LoVo (cell line): ENCODE results near the gene ATIC.

ENCODE experiments used
- DNase-seq: peaks from one replicate; pipeline ENCODE4 v3.0.0-alpha.2; 2016; ENCODE audit warnings: low spot score

Gene ATIC

GRCh38 chr2:215361211-215361875 is 49.5 kb downstream of the ATIC start:
- no peak for DNase-seq

- DNase-seq, result no peak
These were observed 50.2 kb downstream of the ATIC start for GRCh38 chr2:215361876-215362561.

DNA sequence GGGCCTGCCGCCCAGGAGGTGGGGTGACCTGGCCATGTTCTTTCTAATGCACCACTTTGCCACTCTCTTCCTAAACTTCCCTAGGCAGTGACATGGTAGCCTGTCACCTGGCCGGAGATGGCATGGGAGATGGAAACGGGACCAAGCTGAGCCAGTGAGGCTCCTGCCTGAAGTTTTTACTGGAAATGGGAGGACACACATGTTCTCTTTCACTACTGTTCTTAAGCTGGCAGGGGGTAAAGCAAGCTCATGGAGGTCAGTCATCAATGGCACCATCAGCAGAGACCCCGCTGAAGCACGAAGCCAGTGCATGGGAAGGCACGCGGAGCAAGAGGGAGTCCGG is 50.7 kb downstream of the ATIC start:
- DNase-seq, result no peak

DNA sequence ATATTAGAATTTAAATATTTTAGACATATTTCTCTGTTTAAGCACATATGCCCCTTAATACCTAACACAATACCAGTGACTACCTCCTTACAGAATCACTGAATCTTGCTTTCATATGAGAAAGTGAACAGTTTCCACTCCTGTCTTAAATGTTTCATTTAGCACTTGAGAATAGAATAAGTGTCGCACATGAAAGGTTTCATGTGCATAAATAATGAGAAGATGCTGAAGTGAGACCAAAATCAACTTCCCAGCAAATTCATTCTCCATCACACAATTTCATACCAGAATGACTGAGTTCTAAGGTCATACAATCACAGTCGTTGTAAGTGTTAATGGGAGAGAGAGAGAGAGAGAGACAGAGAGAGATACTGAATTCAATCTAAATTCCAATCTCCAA is 51.2 kb downstream of the ATIC start:
- DNase-seq, result no peak

DNA sequence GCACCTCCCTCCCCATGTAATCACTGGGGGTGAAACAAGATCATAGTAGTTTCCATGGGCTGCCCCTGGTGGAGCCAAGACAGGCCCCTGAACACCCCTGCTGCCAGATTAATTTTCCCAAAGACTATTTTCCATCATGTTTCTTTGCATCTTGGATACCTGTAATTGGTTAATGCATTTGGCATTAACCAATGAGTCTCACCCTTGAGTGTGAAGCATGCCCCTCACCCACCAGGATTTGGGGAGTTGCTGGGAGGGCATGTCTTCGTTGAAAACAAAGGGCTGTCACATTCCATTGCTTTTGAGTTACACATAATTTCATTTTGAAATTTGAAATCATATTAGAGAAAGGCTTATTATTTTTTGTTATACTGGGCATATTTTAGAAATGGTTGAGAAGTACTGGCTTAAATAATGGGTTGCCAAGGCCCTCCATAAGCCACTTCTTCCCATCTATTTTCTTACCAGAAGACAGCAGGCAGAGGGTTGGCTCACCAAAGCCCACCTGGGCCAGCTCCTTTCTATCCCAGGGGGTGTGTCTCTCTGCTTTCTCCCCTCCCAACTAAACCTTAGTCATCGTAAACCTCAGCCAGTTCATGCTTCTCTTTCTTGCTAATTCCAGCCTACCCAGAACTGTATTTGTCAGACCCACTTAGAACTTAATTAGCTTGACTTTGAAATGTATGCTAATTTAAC is 51.8 kb downstream of the ATIC start:
- DNase-seq, result no peak

- no peak for DNase-seq
These were observed 52.6 kb downstream of the ATIC start for GRCh38 chr2:215364157-215365155.

DNA sequence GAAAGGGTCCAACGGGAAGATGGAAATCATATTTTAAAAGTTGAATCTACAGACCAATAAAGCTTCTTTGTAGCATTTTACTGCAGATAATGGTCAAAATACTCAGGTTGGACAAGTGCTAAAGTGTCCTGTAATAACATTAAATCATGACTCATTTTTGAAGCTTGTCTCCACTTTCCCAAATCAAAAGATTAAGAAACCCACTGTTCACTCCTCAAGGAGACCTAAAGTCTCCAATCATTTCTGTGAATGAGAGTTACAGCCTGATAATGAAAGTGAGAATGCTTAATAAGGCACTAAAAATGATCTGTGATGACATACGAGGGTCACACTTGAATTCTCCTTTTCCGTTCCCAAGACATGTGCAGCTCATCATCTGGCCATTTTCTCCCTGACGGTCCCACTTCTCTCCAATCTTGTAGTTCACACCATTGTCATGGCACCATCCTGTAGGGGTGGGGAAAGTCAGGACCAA is 53.4 kb downstream of the ATIC start:
- DNase-seq, result no peak

DNA sequence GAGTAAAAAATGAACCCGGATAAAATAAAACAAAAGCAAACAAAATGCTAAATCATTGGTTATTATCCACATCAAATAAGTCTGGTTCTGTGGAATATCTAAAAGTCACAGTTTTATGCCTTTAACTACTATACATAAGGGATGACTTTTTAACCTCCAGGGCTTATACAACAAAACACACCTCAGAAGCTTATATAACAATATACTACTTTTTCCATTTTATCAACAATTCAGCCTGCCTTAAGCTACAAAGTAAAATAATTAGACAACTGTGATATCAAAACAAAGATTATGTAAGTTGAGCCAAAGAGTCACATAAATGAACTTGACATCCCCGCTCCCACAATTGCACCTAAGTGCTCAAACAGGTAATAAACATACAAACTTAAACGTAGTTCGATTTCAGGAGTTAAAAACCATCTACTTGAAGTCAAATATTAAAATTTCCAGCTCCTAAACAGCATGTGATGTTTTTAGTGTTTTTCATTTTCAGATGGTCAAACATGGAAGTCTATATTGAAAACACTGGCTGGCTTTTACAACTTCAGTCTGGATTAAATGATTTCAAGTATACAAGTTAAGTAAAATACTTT is 54.7 kb downstream of the ATIC start:
- DNase-seq, result no peak

DNA sequence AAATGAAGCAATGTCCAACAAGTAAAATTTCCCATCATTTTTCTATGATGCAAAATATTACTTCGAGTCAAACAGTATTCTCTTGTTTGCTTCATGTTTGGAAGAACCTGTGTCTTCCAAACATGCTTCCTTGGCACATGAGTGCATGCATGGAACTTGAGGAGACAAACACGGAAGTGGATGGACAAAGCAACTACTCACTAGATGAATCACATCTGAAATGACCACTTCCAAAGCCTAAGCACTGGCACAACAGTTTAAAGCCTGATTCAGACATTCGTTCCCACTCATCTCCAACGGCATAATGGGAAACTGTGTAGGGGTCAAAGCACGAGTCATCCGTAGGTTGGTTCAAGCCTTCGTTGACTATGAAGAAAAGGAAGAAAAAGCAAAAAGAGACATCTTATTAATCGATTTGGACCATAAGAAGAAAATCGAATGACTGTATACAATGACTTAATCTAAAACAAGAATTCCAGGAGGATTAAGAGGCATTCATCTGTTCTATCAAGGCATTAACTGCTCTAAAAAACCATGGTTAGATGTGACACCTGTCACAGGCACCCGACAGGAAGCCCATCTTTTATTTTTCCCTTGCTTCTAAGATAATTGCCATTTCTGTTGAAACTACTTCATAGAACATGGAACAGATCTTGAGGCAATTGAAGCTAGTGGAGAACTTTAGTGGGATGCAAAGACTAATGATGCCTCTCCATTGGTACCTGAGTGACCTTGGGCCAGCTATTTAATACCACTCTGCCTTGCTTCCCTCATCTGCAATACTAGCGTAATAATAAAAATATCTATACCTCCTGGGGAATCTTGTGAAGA is 56.0 kb downstream of the ATIC start:
- no peak for DNase-seq

DNA sequence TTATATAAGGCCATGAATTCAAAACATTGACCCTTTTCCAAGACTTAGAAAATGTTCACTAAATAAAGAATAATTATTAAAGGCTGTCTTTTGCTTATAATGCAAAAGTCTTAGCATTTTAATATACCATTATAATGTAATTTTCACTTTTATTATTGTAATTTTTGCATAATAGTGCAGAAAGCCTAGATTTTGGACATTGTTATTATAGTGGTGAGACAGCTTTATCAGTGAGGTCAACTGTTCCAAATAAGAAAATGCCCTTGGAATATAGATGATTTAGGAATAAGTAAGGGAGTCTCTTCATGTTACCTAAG is 56.6 kb downstream of the ATIC start:
- no peak for DNase-seq

- no peak for DNase-seq
These were observed 57.4 kb downstream of the ATIC start for GRCh38 chr2:215369181-215369760.

DNA sequence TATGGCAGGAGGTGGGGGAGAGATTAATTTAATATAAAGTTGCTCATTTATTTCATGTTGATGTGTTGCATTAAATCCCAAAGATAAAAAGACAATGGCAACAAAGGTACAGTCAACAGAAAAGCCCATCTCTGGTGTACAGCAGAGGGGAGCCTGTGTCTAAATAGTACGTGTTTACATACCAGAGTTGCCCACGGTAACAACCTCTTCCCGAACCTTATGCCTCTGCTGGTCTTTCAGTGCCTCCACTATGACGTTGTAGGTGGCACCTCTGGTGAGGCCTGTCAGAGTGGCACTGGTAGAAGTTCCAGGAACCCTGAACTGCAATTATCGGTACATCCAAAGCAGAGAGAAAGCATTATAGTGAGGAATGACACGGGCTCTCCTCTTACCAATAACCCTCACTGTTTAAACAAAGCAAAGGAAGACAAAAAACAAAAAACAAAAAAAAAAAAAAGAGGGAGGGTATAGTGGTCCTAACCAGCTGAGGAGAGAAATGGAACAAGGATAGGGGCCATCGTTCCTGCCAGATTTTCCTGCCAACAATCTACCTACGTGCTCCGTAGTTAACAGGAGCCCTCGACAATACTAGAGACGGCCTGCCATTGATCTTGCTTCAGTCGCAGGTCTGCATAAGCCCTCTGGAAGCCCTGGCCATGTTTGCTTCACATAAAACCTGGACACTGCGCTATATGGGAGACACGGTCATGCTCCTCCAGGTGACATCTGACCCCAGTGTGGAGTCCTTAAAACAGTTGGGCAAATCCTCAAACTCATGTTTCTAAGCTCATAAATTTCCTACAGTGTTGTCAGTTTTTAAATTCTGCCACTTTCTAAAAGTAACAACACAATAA is 58.5 kb downstream of the ATIC start:
- DNase-seq, result no peak

DNA sequence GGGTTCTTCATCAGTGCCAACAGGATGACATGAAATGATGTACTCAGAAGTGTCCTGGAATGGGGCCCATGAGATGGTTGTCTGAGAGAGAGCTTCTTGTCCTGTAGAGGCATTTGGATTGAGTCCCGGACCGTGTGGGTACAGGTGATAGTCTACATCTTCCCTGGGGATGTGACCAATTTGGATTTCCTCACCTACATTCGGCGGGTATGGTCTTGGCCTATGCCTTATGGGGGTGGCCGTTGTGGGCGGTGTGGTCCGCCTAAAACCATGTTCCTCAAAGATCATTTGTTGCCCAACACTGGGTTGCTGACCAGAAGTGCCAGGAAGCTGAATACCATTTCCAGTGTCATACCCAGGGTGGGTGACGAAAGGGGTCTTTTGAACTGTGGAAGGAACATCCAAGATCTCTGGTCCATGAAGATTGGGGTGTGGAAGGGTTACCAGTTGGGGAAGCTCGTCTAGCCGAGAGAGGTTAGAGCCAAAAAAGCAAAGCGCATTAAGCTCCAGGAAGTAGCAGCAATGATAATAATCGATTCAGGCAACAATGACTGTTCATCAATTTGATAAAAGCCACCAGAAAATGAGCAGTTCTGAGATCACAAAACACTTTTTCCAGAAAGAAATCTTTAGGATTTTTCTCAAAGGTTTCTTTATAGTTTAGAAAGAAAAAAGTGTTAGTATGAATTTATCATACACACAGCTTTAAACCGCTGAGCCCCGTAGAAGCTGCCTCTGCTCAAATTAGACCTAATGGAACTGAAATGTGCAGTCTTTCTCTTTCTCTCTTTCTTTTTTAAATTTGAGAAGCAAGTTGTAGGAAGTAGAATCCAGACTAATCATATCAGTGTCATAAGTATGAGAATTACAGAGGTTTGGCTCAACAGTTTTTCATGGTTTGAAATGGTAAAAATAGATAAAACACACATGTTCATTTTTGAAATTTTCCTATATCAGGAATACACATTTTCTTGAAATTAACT is 60.3 kb downstream of the ATIC start:
- no peak for DNase-seq

DNA sequence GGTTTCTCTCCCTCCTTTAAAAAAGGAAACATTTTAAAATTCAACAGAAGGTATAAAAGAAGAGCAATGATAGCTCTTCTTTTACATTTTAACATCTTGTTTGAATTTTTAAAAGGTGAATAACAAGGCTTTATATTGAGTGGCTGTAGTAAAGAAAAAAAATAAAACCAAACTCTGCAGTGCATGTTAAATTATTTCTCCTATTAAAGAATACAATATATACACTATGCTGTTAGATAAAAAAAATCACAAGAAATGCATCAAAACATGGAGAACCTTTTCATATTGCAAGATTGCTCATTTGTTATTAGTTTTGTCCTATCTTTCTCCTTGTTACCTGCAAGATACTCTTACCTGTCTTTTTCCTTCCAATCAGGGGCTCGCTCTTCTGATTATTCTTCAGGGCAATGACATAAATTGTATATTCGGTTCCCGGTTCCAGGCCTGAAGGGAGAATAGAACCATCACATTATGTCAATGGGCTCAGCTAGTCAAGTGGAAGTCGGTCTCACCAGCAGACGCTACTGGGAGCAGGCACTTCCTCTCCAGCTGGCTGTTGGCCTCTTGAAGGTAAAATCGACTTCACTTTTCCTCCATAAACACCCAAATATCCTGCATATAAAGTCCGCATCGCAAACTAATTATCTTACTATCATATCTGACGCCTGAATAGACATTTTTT is 61.2 kb downstream of the ATIC start:
- DNase-seq, result no peak

DNA sequence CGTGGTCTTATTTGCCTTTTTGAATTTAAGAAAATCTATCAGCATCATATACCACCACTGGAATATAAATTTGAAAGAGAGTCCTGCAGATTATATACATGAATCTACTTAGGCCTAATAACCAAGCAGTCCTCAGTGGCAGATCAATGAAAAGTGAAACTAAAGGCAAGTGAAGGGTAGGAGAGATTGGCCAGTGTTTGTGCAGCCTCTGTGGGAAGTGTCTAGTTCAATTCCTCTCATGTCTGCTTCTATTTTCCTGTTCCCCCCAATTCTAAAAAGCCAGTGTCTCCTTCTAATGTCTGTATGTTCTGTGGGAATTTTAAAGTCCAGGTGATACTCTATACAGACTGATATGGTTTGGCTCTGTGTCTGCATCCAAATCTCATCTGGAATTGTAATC is 62.1 kb downstream of the ATIC start:
- DNase-seq, result no peak

DNA sequence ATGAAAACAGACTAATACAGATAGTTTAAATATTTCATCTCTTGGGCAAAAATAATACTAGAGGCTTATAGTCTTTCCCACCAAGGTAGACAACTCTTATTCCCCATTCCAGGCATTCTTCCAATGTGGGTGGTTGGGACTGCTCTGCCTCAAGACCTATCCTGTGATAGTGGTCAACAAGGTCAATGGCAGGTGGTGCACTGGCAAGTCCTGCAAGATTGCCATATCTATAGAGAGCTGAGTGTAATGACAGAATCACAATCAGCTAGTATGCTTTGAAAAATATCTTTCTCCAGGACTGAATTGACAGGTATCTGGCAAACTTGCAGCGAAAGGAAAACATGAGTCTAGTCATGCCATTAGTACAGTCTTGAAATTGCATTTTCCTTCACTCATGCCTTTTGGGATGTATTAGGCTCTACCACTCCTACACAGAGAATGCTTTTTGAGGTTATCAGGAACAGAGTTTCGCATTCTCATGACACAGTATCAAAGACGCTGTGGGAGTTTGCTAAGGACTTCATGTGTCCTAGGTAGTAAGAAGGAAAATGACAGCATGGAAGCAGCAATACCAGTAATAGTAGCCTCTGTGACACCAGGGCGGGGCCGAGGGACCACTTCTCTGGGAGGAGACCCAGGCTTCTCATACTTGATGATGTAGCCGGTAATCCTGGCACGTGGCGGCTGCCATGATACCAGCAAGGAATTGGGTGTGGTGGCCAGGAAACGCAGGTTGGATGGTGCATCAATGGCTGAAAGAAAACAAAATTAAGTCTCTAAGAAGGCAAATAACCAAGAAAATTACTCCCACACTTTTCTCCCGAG is 63.0 kb downstream of the ATIC start:
- DNase-seq, result no peak

DNA sequence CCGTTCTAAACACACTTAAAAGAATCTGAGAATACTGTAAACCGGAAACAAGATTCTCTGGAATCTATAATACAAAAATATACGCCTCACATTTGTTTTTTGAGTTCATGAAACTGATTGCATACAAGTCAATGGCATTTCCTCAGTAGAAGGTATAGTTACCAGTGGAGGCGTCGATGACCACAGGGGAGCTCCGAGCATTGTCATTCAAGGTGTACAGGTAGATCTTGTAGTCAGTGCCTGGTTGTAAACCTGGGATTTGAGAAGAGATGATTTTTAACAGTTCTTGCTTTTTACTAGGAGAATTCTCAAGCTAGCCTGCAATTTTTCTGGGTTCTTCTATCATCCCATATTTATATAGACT is 63.6 kb downstream of the ATIC start:
- DNase-seq, result no peak
